ENCODE data around the gene ARPP21.

DNA sequence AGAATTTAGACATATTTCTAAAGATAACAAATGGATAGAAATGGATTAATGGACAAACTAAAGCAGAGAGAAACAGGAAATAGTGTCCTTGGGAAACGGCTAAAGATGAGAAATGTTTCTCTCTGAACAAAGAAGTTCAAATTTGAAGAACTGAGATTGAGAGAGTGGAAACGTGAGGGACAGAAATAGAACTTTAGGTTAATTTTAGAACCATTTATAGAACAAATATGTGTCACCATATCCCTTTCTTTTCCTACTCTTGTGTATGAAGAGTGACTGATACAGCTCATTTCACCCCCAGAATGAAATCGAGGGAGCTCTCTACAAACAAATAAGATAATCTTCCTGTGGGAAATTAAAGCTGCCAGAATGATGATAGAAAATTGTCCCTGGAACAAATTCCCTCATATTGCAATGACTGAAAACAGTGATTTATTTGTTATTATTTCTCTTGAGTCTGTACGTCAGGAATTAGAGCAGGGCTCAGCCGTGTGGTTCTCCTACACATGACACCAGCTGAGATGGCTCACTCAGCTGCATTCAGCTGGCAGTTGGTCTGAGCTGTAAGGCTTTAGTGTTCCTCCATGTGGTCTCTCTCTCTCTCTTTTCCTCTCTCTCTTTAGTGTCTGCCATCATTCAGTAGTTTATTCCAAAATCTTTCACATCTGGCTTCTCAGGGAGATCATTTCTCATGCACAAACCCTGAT lies 46.6 kb upstream of the ARPP21 start:
- TF ChIP-seq, protein P1, sequence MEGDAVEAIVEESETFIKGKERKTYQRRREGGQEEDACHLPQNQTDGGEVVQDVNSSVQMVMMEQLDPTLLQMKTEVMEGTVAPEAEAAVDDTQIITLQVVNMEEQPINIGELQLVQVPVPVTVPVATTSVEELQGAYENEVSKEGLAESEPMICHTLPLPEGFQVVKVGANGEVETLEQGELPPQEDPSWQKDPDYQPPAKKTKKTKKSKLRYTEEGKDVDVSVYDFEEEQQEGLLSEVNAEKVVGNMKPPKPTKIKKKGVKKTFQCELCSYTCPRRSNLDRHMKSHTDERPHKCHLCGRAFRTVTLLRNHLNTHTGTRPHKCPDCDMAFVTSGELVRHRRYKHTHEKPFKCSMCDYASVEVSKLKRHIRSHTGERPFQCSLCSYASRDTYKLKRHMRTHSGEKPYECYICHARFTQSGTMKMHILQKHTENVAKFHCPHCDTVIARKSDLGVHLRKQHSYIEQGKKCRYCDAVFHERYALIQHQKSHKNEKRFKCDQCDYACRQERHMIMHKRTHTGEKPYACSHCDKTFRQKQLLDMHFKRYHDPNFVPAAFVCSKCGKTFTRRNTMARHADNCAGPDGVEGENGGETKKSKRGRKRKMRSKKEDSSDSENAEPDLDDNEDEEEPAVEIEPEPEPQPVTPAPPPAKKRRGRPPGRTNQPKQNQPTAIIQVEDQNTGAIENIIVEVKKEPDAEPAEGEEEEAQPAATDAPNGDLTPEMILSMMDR (IDR thresholded peaks at IDR 0.05), result no peak
- TF ChIP-seq ZNF263 (CRISPR knock-in tag; IDR thresholded peaks at IDR 0.05; ENCODE audit: low read depth) (no peak), CREM (CRISPR knock-in tag; IDR thresholded peaks at IDR 0.05) (no peak), HMGXB4 (CRISPR knock-in tag; IDR thresholded peaks at IDR 0.05) (no peak), STAT6 (CRISPR knock-in tag; conservative IDR thresholded peaks at IDR 0.05; ENCODE audit: low read depth) (no peak), CREB1 (CRISPR knock-in tag; IDR thresholded peaks at IDR 0.05) (no peak), ESRRA (CRISPR knock-in tag; IDR thresholded peaks at IDR 0.05; ENCODE audit: borderline replicate concordance) (no peak), ATF3 (CRISPR knock-in tag; conservative IDR thresholded peaks at IDR 0.05) (no peak), TCF7 (CRISPR knock-in tag; IDR thresholded peaks at IDR 0.05; ENCODE audit: low read depth) (no peak)
- TF ChIP-seq, protein P2, sequence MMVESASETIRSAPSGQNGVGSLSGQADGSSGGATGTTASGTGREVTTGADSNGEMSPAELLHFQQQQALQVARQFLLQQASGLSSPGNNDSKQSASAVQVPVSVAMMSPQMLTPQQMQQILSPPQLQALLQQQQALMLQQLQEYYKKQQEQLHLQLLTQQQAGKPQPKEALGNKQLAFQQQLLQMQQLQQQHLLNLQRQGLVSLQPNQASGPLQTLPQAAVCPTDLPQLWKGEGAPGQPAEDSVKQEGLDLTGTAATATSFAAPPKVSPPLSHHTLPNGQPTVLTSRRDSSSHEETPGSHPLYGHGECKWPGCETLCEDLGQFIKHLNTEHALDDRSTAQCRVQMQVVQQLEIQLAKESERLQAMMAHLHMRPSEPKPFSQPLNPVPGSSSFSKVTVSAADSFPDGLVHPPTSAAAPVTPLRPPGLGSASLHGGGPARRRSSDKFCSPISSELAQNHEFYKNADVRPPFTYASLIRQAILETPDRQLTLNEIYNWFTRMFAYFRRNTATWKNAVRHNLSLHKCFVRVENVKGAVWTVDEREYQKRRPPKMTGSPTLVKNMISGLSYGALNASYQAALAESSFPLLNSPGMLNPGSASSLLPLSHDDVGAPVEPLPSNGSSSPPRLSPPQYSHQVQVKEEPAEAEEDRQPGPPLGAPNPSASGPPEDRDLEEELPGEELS (CRISPR knock-in tag; IDR thresholded peaks at IDR 0.05), result no peak
- TF ChIP-seq, protein P3, sequence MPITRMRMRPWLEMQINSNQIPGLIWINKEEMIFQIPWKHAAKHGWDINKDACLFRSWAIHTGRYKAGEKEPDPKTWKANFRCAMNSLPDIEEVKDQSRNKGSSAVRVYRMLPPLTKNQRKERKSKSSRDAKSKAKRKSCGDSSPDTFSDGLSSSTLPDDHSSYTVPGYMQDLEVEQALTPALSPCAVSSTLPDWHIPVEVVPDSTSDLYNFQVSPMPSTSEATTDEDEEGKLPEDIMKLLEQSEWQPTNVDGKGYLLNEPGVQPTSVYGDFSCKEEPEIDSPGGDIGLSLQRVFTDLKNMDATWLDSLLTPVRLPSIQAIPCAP (CRISPR knock-in tag; IDR thresholded peaks at IDR 0.05), result no peak
- TF ChIP-seq, protein P4, sequence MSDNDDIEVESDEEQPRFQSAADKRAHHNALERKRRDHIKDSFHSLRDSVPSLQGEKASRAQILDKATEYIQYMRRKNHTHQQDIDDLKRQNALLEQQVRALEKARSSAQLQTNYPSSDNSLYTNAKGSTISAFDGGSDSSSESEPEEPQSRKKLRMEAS (CRISPR knock-in tag; IDR thresholded peaks at IDR 0.05), result no peak
- TF ChIP-seq, protein P5, sequence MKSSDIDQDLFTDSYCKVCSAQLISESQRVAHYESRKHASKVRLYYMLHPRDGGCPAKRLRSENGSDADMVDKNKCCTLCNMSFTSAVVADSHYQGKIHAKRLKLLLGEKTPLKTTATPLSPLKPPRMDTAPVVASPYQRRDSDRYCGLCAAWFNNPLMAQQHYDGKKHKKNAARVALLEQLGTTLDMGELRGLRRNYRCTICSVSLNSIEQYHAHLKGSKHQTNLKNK (CRISPR knock-in tag; IDR thresholded peaks at IDR 0.05), result no peak

Data from WTC11 (cell line).